Activated CD8-positive, alpha-beta T cell treated with anti-CD3 and anti-CD28 coated beads for 36 hours (primary cell): Measurements from ENCODE around the gene RPS27. TPM values are rescaled to one million over a fixed set of nuclear protein-coding genes. Genes with fewer than 3 reads are reported as not detected.

ENCODE experiments used
- ATAC-seq: fragments of 200-7000 bp; cut with Tn5 transposase; one replicate; pipeline ENCODE4 v1.10.0; 2021; ENCODE audit warnings: mild to moderate bottlenecking, moderate library complexity
- CTCF ChIA-PET: fragments of 350-600 bp; sonication (Branson Sonifier 250); formaldehyde crosslinking; loops from one replicate; lab custom pipeline; 2021; ENCODE audit warnings: antibody characterized with exemption; lab: Charles Lee
- POLR2A ChIA-PET: fragments of 350-600 bp; sonication (Branson Sonifier 250); formaldehyde crosslinking; loops from one replicate; lab custom pipeline; 2021; ENCODE audit warnings: antibody characterized with exemption; lab: Charles Lee
- DNase-seq: peaks from one replicate; pipeline ENCODE4 v3.0.0-alpha.2; 2020
- H3K27ac Mint-ChIP-seq: one replicate; pipeline ENCODE4 v1.8.0; 2021; ENCODE audit warnings: mild to moderate bottlenecking, mixed read lengths
- H3K27me3 Mint-ChIP-seq: one replicate; pipeline ENCODE4 v1.8.0; 2021; ENCODE audit warnings: mixed read lengths
- H3K36me3 Mint-ChIP-seq: one replicate; pipeline ENCODE4 v1.8.0; 2021; ENCODE audit warnings: low read depth, mixed read lengths
- H3K4me1 Mint-ChIP-seq: one replicate; pipeline ENCODE4 v1.8.0; 2021; ENCODE audit warnings: low read depth, mixed read lengths
- H3K4me3 Mint-ChIP-seq: one replicate; pipeline ENCODE4 v1.8.0; 2021; ENCODE audit warnings: mild to moderate bottlenecking, moderate library complexity, mixed read lengths
- H3K9me3 Mint-ChIP-seq: one replicate; pipeline ENCODE4 v1.8.0; 2021; ENCODE audit warnings: mixed read lengths
- intact Hi-C: fragments of 100-400 bp; cut with micrococcal nuclease; formaldehyde crosslinking; loops from one replicate; pipeline ENCODE4 v1.10.0; 2022
- total RNA-seq, 2 experiments: library from RNA; stranded (reverse); gene quantifications; one replicate each; pipeline ENCODE4 v1.2.3, GENCODE V29; 2021
- TF ChIP-seq, protein P1 (sequence below): fragments of 200-600 bp; IDR thresholded peaks from one replicate; pipeline ENCODE4 v1.8.0; 2022; ENCODE audit warnings: antibody characterized with exemption, mild to moderate bottlenecking

Gene RPS27
- total RNA-seq, 2 experiments from 2014 or later: 1,638 to 1,644 TPM

DNA sequence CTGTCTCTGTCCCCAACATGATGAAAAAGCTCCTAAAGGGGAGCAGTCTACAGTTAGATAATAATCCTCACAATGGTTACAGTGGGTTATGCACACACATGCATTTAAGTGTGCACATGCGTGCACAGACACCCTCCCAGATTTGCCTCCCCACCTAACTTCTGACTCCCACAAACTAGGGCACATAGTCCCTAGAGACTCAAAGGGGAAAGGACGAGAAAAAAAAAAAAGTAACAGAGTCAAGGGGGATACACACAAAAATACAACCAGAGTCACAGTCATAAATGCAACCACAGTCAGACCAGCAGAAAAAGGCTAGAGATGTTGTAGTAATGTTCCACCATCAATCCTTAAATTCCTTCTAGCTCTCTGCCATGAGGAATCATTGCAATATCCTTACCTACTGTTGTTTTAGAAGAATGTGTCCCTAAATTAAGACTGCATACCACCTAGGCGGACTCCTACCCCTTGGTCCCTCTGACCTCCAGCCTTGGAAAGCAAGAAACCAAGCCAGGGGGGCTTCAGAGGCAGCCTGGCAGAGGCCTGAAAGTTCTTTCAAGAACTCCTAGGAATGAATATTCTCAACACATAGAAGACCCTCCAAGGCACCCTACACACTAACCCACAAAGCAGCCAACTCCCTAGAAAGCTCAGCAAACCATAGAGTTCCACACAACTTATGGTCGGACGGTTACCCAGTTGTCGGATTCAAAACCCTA, 33.4 kb upstream of the RPS27 start:
- Mint-ChIP-seq H3K27ac (peak overlapping the region; percentile 98), H3K4me3 (peak overlapping the region; percentile 97), H3K27me3 (no peaks in the 10 kb centered on the region), H3K4me1 (peaks cover 55% of the 10 kb centered on the region), H3K9me3 (no peaks in the 10 kb centered on the region), H3K36me3 (peaks cover 33% of the 10 kb centered on the region)
- TF ChIP-seq, protein P1, sequence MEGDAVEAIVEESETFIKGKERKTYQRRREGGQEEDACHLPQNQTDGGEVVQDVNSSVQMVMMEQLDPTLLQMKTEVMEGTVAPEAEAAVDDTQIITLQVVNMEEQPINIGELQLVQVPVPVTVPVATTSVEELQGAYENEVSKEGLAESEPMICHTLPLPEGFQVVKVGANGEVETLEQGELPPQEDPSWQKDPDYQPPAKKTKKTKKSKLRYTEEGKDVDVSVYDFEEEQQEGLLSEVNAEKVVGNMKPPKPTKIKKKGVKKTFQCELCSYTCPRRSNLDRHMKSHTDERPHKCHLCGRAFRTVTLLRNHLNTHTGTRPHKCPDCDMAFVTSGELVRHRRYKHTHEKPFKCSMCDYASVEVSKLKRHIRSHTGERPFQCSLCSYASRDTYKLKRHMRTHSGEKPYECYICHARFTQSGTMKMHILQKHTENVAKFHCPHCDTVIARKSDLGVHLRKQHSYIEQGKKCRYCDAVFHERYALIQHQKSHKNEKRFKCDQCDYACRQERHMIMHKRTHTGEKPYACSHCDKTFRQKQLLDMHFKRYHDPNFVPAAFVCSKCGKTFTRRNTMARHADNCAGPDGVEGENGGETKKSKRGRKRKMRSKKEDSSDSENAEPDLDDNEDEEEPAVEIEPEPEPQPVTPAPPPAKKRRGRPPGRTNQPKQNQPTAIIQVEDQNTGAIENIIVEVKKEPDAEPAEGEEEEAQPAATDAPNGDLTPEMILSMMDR: no peak
- DNase-seq (no peak), ATAC-seq (no peak)
- intact Hi-C loops: loop anchor here (2.0 kb wide), 1 partner anchor 34 kb away; the partner anchor contains the start of gene RPS27
- POLR2A ChIA-PET: interaction anchor here (0.7 to 7.3 kb wide), 11 partner anchors 10 to 312 kb away, joined by 3 to 62 read pairs (median 7); partner anchors contain the start of genes CREB3L4, DENND4B, GATAD2B and JTB
- CTCF ChIA-PET: interaction anchor here (0.6 to 4.8 kb wide), 7 partner anchors 9 to 420 kb away, joined by 3 to 46 read pairs (median 6); partner anchors contain the start of genes CREB3L4, DENND4B and RAB13

- TF ChIP-seq, protein P1: no peak
- Mint-ChIP-seq H3K27ac (peak overlapping the region; percentile 98), H3K4me3 (peak overlapping the region; percentile 97), H3K9me3 (no peaks in the 10 kb centered on the region), H3K36me3 (peaks cover 30% of the 10 kb centered on the region), H3K27me3 (no peaks in the 10 kb centered on the region), H3K4me1 (peaks cover 59% of the 10 kb centered on the region)
- DNase-seq (peak; percentile 73), ATAC-seq (peak; percentile 21)
- POLR2A ChIA-PET: interaction anchor here (0.8 to 7.3 kb wide), 9 partner anchors 8 to 312 kb away, joined by 3 to 62 read pairs (median 7); partner anchors contain the start of genes CREB3L4, DENND4B, GATAD2B and JTB
- intact Hi-C loops: loop anchor here (2.0 kb wide), 1 partner anchor 33 kb away; the partner anchor contains the start of gene RPS27
- CTCF ChIA-PET: interaction anchor here (0.7 to 4.8 kb wide), 3 partner anchors 8 to 27 kb away, joined by 3 to 46 read pairs (median 3); partner anchors contain the start of gene DENND4B
These were observed 32.8 kb upstream of the RPS27 start for GRCh38 chr1:153957744-153958110.

DNA sequence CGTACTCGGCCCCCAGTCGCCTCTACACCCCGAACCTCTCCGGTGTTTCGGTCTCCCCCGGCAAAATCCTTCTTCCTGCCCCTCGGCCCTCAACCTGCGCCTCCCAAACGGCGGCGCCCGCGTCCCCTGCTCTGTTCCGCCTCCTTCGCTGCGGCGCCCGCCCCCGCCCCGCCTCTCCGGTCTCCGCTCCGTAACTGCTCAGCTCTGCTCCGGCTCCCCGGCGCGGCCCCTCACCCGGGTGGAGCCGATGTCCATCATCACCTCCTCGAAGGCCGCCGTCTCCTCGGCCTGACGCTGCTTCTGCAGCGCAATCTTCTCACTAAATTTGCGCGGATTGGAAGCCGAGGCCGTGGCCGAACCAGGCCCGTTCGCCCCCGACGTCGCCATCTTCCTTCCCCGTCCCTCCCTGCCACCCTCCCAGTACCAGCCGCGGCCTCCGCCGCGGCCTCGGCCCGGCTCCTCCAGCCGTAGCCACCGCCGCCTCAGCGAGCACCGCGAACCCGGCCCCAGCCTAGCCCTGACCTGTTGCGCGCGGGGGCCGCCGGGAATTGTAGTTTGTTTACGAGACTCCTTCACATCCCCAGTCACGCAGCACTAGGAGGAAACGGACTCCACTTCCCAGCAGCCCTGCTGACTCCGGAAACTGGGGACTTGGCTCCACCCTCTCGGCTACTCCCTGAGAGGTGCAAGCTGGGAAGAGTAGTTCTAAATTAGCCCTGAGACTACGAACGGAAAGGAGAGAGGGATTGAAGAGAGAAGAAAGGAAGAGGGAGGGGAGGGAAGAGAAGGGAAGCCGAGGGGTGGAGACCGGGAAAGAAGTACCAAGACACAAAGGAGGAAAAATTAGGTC, 32.2 kb upstream of the RPS27 start, which contains the start of gene CRTC2:
TSS of gene CRTC2 (minus strand) at position 502 of the 850 bp plus-strand sequence. CDS start at position 387, 115 bp downstream.
- peak; percentile 100 for DNase-seq
- intact Hi-C loops: no loop called here
- CTCF ChIA-PET: interaction anchor here (0.9 to 4.8 kb wide), 3 partner anchors 10 to 12 kb away, joined by 3 to 46 read pairs (median 11); partner anchors contain the start of genes CREB3L4 and DENND4B
- no peaks in the 10 kb centered on the region for H3K27me3 Mint-ChIP-seq
- TF ChIP-seq, protein P1: no peak
- peak within 1 kb of the TSS; percentile 98 for H3K27ac Mint-ChIP-seq
- H3K4me1 Mint-ChIP-seq: peaks cover 59% of the 10 kb centered on the region
- POLR2A ChIA-PET: interaction anchor here (0.9 to 7.3 kb wide), 11 partner anchors 9 to 129 kb away, joined by 3 to 62 read pairs (median 5); partner anchors contain the start of genes CREB3L4, DENND4B, GATAD2B and JTB
- peaks cover 29% of the 10 kb centered on the region for H3K36me3 Mint-ChIP-seq
- peak within 1 kb of the TSS; percentile 97 for H3K4me3 Mint-ChIP-seq
- no peaks in the 10 kb centered on the region for H3K9me3 Mint-ChIP-seq
- peak; percentile 88 for ATAC-seq

DNA sequence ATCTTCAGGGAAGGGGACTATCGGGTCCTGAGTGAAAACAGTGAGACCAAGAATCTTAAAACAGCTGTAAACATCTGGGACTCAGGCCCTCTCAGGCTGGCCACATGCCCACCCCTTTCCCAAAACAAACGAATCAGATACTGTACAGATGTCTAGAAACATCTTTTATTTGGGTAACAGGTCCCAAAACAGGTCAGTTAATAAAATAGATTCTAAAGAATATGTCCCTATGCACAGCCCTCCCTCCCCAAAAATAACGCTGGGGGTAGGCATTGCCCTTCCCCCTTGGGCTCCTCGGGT, 31.7 kb upstream of the RPS27 start:
- ATAC-seq (no peak), DNase-seq (no peak)
- Mint-ChIP-seq H3K36me3 (peaks cover 25% of the 10 kb centered on the region), H3K9me3 (no peaks in the 10 kb centered on the region), H3K4me3 (peak overlapping the region; percentile 97), H3K4me1 (peaks cover 58% of the 10 kb centered on the region), H3K27me3 (no peaks in the 10 kb centered on the region), H3K27ac (peak overlapping the region; percentile 98)
- CTCF ChIA-PET: interaction anchor here (0.9 to 1.5 kb wide), 2 partner anchors 9 to 13 kb away, joined by 3 to 11 read pairs; partner anchors contain the start of genes CREB3L4 and DENND4B
- POLR2A ChIA-PET: interaction anchor here (0.9 to 7.3 kb wide), 9 partner anchors 8 to 130 kb away, joined by 3 to 62 read pairs (median 4); partner anchors contain the start of genes CREB3L4, DENND4B and JTB
- intact Hi-C loops: no loop called here
- TF ChIP-seq, protein P1: no peak
